Smooth muscle cell (in vitro differentiated cells): ENCODE data around the gene PLA2G4E. TPM values are rescaled to one million over a fixed set of nuclear protein-coding genes. Genes with fewer than 3 reads are reported as not detected.

ENCODE experiments used
- DNase-seq: peaks from one replicate; lab custom pipeline; 2025; ENCODE audit not compliant: unreplicated experiment; lab: John Stamatoyannopoulos, UW
- H2AFZ ChIP-seq: fragments of 200-600 bp; sonication (generic); 2 replicates; pipeline ENCODE4 v1.6.0; 2016; ENCODE audit warnings: antibody characterized with exemption, low read depth, mild to moderate bottlenecking
- H3F3A ChIP-seq: fragments of 200-600 bp; sonication (generic); 2 replicates; pipeline ENCODE4 v1.6.0; 2017; ENCODE audit warnings: antibody characterized with exemption, low read depth
- H3K27ac ChIP-seq: fragments of 200-600 bp; sonication (generic); 2 replicates; pipeline ENCODE4 v1.5.1; 2016; ENCODE audit warnings: low read depth, mild to moderate bottlenecking
- H3K27me3 ChIP-seq: fragments of 200-600 bp; sonication (generic); 2 replicates; pipeline ENCODE4 v1.6.1; 2016; ENCODE audit warnings: low read depth, mild to moderate bottlenecking
- H3K36me3 ChIP-seq: fragments of 200-600 bp; sonication (generic); 2 replicates; pipeline ENCODE4 v1.5.1; 2016; ENCODE audit warnings: low read depth
- H3K4me1 ChIP-seq: fragments of 200-600 bp; sonication (generic); 2 replicates; pipeline ENCODE4 v1.5.1; 2016; ENCODE audit warnings: low read depth
- H3K4me2 ChIP-seq: fragments of 200-600 bp; sonication (generic); 2 replicates; pipeline ENCODE4 v1.6.0; 2016; ENCODE audit warnings: mild to moderate bottlenecking
- H3K4me3 ChIP-seq: fragments of 200-600 bp; sonication (generic); 2 replicates; pipeline ENCODE4 v1.5.1; 2016; ENCODE audit warnings: mild to moderate bottlenecking
- H3K79me2 ChIP-seq: fragments of 200-600 bp; sonication (generic); 2 replicates; pipeline ENCODE4 v1.6.0; 2016; ENCODE audit warnings: low read depth, mild to moderate bottlenecking
- H3K9ac ChIP-seq: fragments of 200-600 bp; sonication (generic); 2 replicates; pipeline ENCODE4 v1.6.0; 2016; ENCODE audit warnings: low read depth
- H3K9me3 ChIP-seq: fragments of 200-600 bp; sonication (generic); replicated peaks from 2 replicates; pipeline ENCODE4 v1.5.1; 2016; ENCODE audit warnings: low read depth
- H4K20me1 ChIP-seq: fragments of 200-600 bp; sonication (generic); 2 replicates; pipeline ENCODE4 v1.6.0; 2016; ENCODE audit warnings: low read depth
- WGBS: methylation state at CpG from one replicate; pipeline ENCODE4 v1.1.7; 2016; ENCODE audit warnings: low lambda C conversion rate; 5-methylcytosine and 5-hydroxymethylcytosine counted together
- polyA plus RNA-seq: library from polyadenylated mRNA; unstranded; fragments of >200 nt; fragmentation: Nextera tagmentation; extraction: Ambion mirVana; gene quantifications from 2 replicates; pipeline ENCODE4 v1.2.1, GENCODE V29; 2016
- total RNA-seq: library from RNA; depleted of rRNA; stranded (reverse); fragments of >200 nt; gene quantifications from 2 replicates; pipeline ENCODE4 v1.2.3, GENCODE V29; 2014
- TF ChIP-seq, protein P1 (sequence below): fragments of 200-600 bp; sonication (generic); IDR thresholded peaks from 2 replicates; pipeline ENCODE4 v1.5.1; 2017; ENCODE audit warnings: borderline replicate concordance, mild to moderate bottlenecking, antibody characterized with exemption; ENCODE audit not compliant: insufficient read depth, poor library complexity, severe bottlenecking

Gene PLA2G4E, protein sequence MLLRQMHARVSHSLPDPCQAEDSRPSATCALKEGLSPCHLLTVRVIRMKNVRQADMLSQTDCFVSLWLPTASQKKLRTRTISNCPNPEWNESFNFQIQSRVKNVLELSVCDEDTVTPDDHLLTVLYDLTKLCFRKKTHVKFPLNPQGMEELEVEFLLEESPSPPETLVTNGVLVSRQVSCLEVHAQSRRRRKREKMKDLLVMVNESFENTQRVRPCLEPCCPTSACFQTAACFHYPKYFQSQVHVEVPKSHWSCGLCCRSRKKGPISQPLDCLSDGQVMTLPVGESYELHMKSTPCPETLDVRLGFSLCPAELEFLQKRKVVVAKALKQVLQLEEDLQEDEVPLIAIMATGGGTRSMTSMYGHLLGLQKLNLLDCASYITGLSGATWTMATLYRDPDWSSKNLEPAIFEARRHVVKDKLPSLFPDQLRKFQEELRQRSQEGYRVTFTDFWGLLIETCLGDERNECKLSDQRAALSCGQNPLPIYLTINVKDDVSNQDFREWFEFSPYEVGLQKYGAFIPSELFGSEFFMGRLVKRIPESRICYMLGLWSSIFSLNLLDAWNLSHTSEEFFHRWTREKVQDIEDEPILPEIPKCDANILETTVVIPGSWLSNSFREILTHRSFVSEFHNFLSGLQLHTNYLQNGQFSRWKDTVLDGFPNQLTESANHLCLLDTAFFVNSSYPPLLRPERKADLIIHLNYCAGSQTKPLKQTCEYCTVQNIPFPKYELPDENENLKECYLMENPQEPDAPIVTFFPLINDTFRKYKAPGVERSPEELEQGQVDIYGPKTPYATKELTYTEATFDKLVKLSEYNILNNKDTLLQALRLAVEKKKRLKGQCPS
- total RNA-seq, result 0.45 and 1.6 TPM in 2 replicates
- polyA plus RNA-seq, result not detected in 2 replicates

DNA sequence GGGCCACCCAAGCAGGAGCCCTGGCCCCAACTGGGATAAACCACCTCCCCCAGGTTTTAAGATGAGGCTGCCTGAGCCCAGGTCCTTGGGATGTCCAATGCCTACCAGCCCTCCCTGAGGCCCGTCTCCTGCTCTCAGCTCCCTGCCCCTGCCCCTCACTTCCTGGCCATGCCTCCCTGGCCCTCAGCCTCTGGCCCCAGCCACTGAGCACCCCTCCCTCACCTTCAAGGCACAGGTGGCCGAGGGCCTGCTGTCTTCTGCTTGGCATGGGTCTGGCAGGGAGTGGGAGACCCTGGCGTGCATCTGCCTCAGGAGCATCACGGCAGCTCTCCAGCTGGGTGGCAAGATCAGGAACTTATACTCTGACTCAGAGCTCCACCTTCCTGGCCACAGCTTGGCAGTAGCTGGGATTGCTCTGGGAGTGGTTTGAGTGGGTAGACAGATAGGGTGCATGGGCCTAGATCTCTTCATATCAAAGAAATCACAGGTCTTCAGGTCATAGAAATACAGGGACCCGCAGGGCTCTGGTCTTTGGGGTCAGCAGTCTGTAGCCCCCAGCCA lies at the start of gene PLA2G4E:
Gene PLA2G4E, minus strand, starts transcription at position 330 of the 561 bp plus-strand sequence. Its CDS starts 12 bp downstream, at position 318.
- Histone ChIP-seq H3K9ac (no peak within 1 kb of the TSS), H4K20me1 (no peaks in the 10 kb centered on the region), H3K4me1 (no peaks in the 10 kb centered on the region), H2AFZ (no peak within 1 kb of the TSS), H3K79me2 (no peaks in the 10 kb centered on the region), H3K4me3 (no peak within 1 kb of the TSS), H3K36me3 (no peaks in the 10 kb centered on the region), H3K27ac (no peak within 1 kb of the TSS), H3K4me2 (no peak within 1 kb of the TSS), H3K27me3 (peaks cover 4% of the 10 kb centered on the region), H3F3A (no peaks in the 10 kb centered on the region), H3K9me3 (no peaks in the 10 kb centered on the region)
- DNase-seq, result no peak
- WGBS, result 93% methylated on average over 5 of the region's 5 CpGs
- TF ChIP-seq, protein P1, sequence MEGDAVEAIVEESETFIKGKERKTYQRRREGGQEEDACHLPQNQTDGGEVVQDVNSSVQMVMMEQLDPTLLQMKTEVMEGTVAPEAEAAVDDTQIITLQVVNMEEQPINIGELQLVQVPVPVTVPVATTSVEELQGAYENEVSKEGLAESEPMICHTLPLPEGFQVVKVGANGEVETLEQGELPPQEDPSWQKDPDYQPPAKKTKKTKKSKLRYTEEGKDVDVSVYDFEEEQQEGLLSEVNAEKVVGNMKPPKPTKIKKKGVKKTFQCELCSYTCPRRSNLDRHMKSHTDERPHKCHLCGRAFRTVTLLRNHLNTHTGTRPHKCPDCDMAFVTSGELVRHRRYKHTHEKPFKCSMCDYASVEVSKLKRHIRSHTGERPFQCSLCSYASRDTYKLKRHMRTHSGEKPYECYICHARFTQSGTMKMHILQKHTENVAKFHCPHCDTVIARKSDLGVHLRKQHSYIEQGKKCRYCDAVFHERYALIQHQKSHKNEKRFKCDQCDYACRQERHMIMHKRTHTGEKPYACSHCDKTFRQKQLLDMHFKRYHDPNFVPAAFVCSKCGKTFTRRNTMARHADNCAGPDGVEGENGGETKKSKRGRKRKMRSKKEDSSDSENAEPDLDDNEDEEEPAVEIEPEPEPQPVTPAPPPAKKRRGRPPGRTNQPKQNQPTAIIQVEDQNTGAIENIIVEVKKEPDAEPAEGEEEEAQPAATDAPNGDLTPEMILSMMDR, result no peak

DNA sequence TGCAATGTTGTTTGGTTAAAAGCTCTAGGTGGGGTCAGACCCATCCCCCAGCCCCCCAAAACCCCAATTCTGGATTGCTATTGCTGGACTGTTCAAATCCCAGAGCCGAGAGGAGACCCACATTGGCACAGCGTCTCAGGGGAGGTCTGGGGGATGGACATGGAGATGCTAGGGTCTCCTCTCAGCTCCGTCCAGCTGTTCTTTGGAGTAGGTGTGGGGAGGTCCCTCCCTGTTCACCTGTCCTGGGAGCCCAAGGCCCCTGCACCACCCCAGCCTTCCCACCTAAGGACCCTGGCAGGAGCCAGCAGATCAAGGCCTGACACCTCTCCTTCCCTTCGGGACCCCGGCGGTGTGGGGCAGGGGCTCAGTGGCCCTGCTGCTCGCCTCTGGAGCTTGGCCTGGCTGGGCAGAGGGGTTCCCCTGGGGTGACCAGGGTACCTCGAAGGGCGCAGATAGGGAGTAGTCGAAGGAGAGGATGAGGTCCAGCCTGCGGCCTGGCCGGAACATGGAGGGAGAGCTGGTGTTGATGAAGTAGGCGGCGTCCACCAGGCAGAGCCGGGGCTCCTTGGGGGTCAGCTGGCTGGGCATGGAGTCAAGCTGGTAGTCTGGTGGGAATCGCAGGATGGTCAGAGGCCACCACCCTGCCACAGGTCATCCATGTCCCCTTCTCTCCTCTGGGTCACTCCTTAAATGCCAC lies 49.6 kb upstream of the PLA2G4E start:
- Histone ChIP-seq H3K4me3 (no peak overlapping the region), H3K9ac (no peak overlapping the region), H3K4me2 (no peak overlapping the region), H3K79me2 (no peaks in the 10 kb centered on the region), H3K4me1 (no peaks in the 10 kb centered on the region), H3K27me3 (no peaks in the 10 kb centered on the region), H3F3A (no peaks in the 10 kb centered on the region), H4K20me1 (no peaks in the 10 kb centered on the region), H3K36me3 (no peaks in the 10 kb centered on the region), H3K9me3 (no peaks in the 10 kb centered on the region), H3K27ac (no peak overlapping the region), H2AFZ (no peak overlapping the region)
- TF ChIP-seq, protein P1, result no peak
- 94% methylated on average over 15 of the region's 16 CpGs for WGBS
- no peak for DNase-seq

- TF ChIP-seq, protein P1, result no peak
- no peaks in the 10 kb centered on the region for H3K9me3 ChIP-seq
- no peak overlapping the region for H3K4me2 ChIP-seq
- H3K36me3 ChIP-seq, result no peaks in the 10 kb centered on the region
- H3K9ac ChIP-seq, result no peak overlapping the region
- DNase-seq, result no peak
- H3K79me2 ChIP-seq, result no peaks in the 10 kb centered on the region
- H3K27ac ChIP-seq, result no peak overlapping the region
- no peaks in the 10 kb centered on the region for H4K20me1 ChIP-seq
- 90% methylated on average over 17 of the region's 17 CpGs for WGBS
- H3F3A ChIP-seq, result no peaks in the 10 kb centered on the region
- no peaks in the 10 kb centered on the region for H3K4me1 ChIP-seq
- no peaks in the 10 kb centered on the region for H3K27me3 ChIP-seq
- H2AFZ ChIP-seq, result no peak overlapping the region
- no peak overlapping the region for H3K4me3 ChIP-seq
These were observed 48.8 kb upstream of the PLA2G4E start for GRCh38 chr15:42069496-42070278.
